ENCODE results near the gene ADAP1. TPM values are rescaled to one million over a fixed set of nuclear protein-coding genes. Genes with fewer than 3 reads are reported as not detected.

Gene ADAP1
- total and polyA plus RNA-seq, 2 of the 8 experiments (the other 6 are each of a cell fraction or from before 2014, with no cell fraction given) = 5.8 to 6.1 TPM

- Histone ChIP-seq H3K56ac (replicated peaks; ENCODE audit: insufficient read length, low read depth, low read length) (no peak overlapping the region), H3K36me3 (ENCODE audit: control insufficient read depth in 2 of 4, insufficient read depth in 4 of 4, low read length in 3 of 4) (no peaks in the 10 kb centered on the region), H2BK12ac (ENCODE audit: low read depth, low read length) (no peak overlapping the region), H3K9ac (replicated peaks in 1 of 4; ENCODE audit: extremely low read depth in 1 of 4, low read depth in 3 of 4, low read length in 3 of 4) (no peak overlapping the region), H3K14ac (ENCODE audit: insufficient read length) (no peak overlapping the region), H3K79me2 (ENCODE audit: control insufficient read depth in 1 of 2, insufficient read depth in 2 of 2, low read length in 2 of 2) (no peaks in the 10 kb centered on the region), H2BK120ac (replicated peaks; ENCODE audit: low read depth, low read length) (no peak overlapping the region), H3K27ac (ENCODE audit: low read depth, low read length) (no peak overlapping the region), H4K5ac (ENCODE audit: insufficient read length, low read depth, low read length) (no peak overlapping the region), H3K18ac (ENCODE audit: extremely low read depth, low read length) (no peak overlapping the region), H3K4me1 (replicated peaks in 1 of 4; ENCODE audit: control insufficient read depth in 3 of 4, insufficient read depth in 4 of 4, low read length in 3 of 4) (peaks cover 0 to 9% (median 5%) of the 10 kb centered on the region in 4 experiments; a peak in 5 of 7 replicates), H3K4me3 (ENCODE audit: extremely low read depth in 1 of 4, insufficient read depth in 2 of 4, low read depth in 3 of 4, low read length in 4 of 4) (no peak overlapping the region), H4K91ac (replicated peaks; ENCODE audit: insufficient read length, low read length) (no peak overlapping the region), H2AFZ (ENCODE audit: low read length) (no peak overlapping the region), H2BK20ac (ENCODE audit: low read length) (no peak overlapping the region), H2BK15ac (ENCODE audit: low read length) (no peak overlapping the region), H3K9me3 (ENCODE audit: insufficient read depth in 2 of 2, low read depth in 1 of 2, low read length in 1 of 2) (no peaks in the 10 kb centered on the region), H3K23me2 (ENCODE audit: low read depth, low read length) (no peaks in the 10 kb centered on the region), H2AK5ac (ENCODE audit: low read depth, low read length) (no peak overlapping the region), H3K27me3 (replicated peaks in 1 of 4; ENCODE audit: control insufficient read depth in 3 of 4, extremely low read depth in 1 of 4, insufficient read depth in 3 of 4, low read length in 3 of 4) (no peaks in the 10 kb centered on the region), H3K79me1 (ENCODE audit: low read depth, low read length) (no peaks in the 10 kb centered on the region), H4K8ac (ENCODE audit: extremely low read depth, insufficient read depth, low read length) (no peak overlapping the region), H3K23ac (ENCODE audit: insufficient read length) (no peak overlapping the region), H4K20me1 (replicated peaks in 1 of 2; ENCODE audit: control insufficient read depth in 1 of 2, insufficient read depth in 2 of 2, low read length in 2 of 2) (no peaks in the 10 kb centered on the region), H2BK5ac (ENCODE audit: low read depth, low read length) (no peak overlapping the region), H3K4me2 (ENCODE audit: insufficient read depth in 1 of 2, low read depth in 2 of 2, low read length in 2 of 2) (no peak overlapping the region), H3K4ac (replicated peaks; ENCODE audit: insufficient read length, low read depth, low read length) (no peak overlapping the region)
- no peak for DNase-seq (ENCODE audit: low read depth in 1 of 2, low spot score in 2 of 2)
- POLR2A ChIA-PET (ENCODE audit: partially characterized antibody) = no interaction called here
- FAIRE-seq = no peak
- TF ChIP-seq KDM5A (IDR thresholded peaks at IDR 0.05; ENCODE audit: low read length) = no peak
- no peak for TF ChIP-seq SUZ12 (IDR thresholded peaks at IDR 0.05; ENCODE audit: low read length)
- no peak for TF ChIP-seq CHD2 (IDR thresholded peaks at IDR 0.05; ENCODE audit: low read length)
- TF ChIP-seq ASH2L (IDR thresholded peaks at IDR 0.05; ENCODE audit: low read length) = no peak
- TF ChIP-seq JUND (IDR thresholded peaks at IDR 0.05; ENCODE audit: low read length) = no peak
- no peak for TF ChIP-seq TBP (IDR thresholded peaks at IDR 0.05; ENCODE audit: low read depth, low read length)
- no peak for TF ChIP-seq TAF1 (IDR thresholded peaks at IDR 0.05; ENCODE audit: low read depth, low read length)
- 88% methylated on average over 34 of the region's 36 CpGs; no CpG with 5 or more reads in 1 of the 2 experiments for WGBS, 2 experiments (ENCODE audit: extremely low coverage in 1 of 2, insufficient coverage in 1 of 2, insufficient read length in 1 of 2, insufficient replicate concordance in 2 of 2, low coverage in 1 of 2, low lambda C conversion rate in 2 of 2, missing lambda C conversion rate in 1 of 2)
- CTCF ChIA-PET (ENCODE audit: partially characterized antibody) = interaction anchor here (1.0 to 7.5 kb wide), 6 partner anchors 12 to 193 kb away, joined by 3 to 117 read pairs (median 18); no protein-coding TSS in a partner anchor
Measured at GRCh38 chr7:990352-990932, 36.0 kb upstream of the ADAP1 start.
